Measurements from ENCODE around the gene MET.

GRCh38 chr7:116653646-116654045, 18.4 kb upstream of the MET start:
- TF ChIP-seq, protein P1, sequence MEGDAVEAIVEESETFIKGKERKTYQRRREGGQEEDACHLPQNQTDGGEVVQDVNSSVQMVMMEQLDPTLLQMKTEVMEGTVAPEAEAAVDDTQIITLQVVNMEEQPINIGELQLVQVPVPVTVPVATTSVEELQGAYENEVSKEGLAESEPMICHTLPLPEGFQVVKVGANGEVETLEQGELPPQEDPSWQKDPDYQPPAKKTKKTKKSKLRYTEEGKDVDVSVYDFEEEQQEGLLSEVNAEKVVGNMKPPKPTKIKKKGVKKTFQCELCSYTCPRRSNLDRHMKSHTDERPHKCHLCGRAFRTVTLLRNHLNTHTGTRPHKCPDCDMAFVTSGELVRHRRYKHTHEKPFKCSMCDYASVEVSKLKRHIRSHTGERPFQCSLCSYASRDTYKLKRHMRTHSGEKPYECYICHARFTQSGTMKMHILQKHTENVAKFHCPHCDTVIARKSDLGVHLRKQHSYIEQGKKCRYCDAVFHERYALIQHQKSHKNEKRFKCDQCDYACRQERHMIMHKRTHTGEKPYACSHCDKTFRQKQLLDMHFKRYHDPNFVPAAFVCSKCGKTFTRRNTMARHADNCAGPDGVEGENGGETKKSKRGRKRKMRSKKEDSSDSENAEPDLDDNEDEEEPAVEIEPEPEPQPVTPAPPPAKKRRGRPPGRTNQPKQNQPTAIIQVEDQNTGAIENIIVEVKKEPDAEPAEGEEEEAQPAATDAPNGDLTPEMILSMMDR (IDR thresholded peaks at IDR 0.05 in 8 of 11, conservative IDR thresholded peaks at IDR 0.05 in 3 of 11) = no peak
- no peak for TF ChIP-seq POLR2A (IDR thresholded peaks at IDR 0.05)
